ENCODE measurements around the gene MXD4. TPM values are rescaled to one million over a fixed set of nuclear protein-coding genes. Genes with fewer than 3 reads are reported as not detected.

Gene MXD4
- total and polyA plus RNA-seq, 2 donors (not counting 1 experiment from before 2014, with no cell fraction given), result 67.3 to 75.3 TPM

GRCh38 chr4:2241410-2242353, 20.2 kb downstream of the MXD4 start, which contains the start of the genes HAUS3 and POLN:
HAUS3 (minus strand) TSS chr4:2242121; CDS start chr4:2240946, 1,175 bp downstream.
POLN (minus strand) TSS chr4:2242121; CDS start chr4:2229231, 12,890 bp downstream.
- Histone ChIP-seq H2AFZ (ENCODE audit: insufficient read depth, low read depth, low read length, poor library complexity, severe bottlenecking) (peak within 1 kb of the TSS; percentile 84), H3K9me3 (ENCODE audit: control extremely low read depth in 1 of 3, control insufficient read depth in 2 of 3, insufficient read depth in 1 of 3, low read length in 2 of 3) (no peaks in the 10 kb centered on the region), H3K9ac (ENCODE audit: low read length) (peak within 1 kb of the TSS; percentile 86), H3K4me2 (replicated peaks; ENCODE audit: low read depth, low read length, poor library complexity, severe bottlenecking) (peak within 1 kb of the TSS; percentile 83), H3K79me2 (ENCODE audit: control insufficient read depth, insufficient read depth, low read length) (peaks cover 42% of the 10 kb centered on the region), H3K27me3 (replicated peaks in 1 of 4; ENCODE audit: control extremely low read depth in 1 of 4, control insufficient read depth in 3 of 4, insufficient read depth in 4 of 4, low read length in 3 of 4) (no peaks in the 10 kb centered on the region), H3K4me1 (ENCODE audit: control insufficient read depth in 2 of 2, insufficient read depth in 2 of 2, low read length in 2 of 2) (peaks cover 34 to 45% of the 10 kb centered on the region in 2 donors), H3K4me3 (ENCODE audit: control extremely low read depth in 1 of 5, extremely low read depth in 1 of 5, insufficient read depth in 1 of 5, low read depth in 2 of 5, low read length in 4 of 5) (peak within 1 kb of the TSS; percentile 66 to 88 (median 76)), H4K20me1 (ENCODE audit: control insufficient read depth, insufficient read depth, low read length, poor library complexity, severe bottlenecking) (peaks cover 23% of the 10 kb centered on the region), H3K27ac (ENCODE audit: low read length in 2 of 2) (peak within 1 kb of the TSS; percentile 53 to 89), H3K36me3 (replicated peaks in 1 of 2; ENCODE audit: control extremely low read depth in 1 of 2, control insufficient read depth in 1 of 2, extremely low read depth in 1 of 2, insufficient read depth in 2 of 2, low read length in 1 of 2) (peaks cover 4 to 10% of the 10 kb centered on the region in 2 experiments)
- Mint-ChIP-seq H3K27ac (peak within 1 kb of the TSS; percentile 95), H3K4me1 (peaks cover 59% of the 10 kb centered on the region), H3K27me3 (no peaks in the 10 kb centered on the region), H3K9me3 (ENCODE audit: insufficient read depth) (no peaks in the 10 kb centered on the region), H3K4me3 (peak within 1 kb of the TSS; percentile 95)
- ATAC-seq (ENCODE audit: low read depth) (peak; percentile 97), DNase-seq (peak; percentile 100)
- intact Hi-C loops (cut with micrococcal nuclease), result loop anchor here (1.0 to 10.0 kb wide), 9 partner anchors 21 to 721 kb away; partner anchors contain the start of genes CFAP99, GRK4, MXD4 and NELFA
- WGBS (ENCODE audit: insufficient coverage), result under 1% methylated on average over 87 of the region's 88 CpGs
- ChIA-PET CTCF (interaction anchor here (0.8 to 6.4 kb wide), 6 partner anchors 13 to 223 kb away, joined by 3 to 51 read pairs (median 4); partner anchors contain the start of genes CFAP99 and ZFYVE28), POLR2A (interaction anchor here (0.7 to 2.6 kb wide), 10 partner anchors 8 to 721 kb away, joined by 3 to 20 read pairs (median 4); partner anchors contain the start of genes CFAP99, MXD4 and ZFYVE28)
- TF ChIP-seq EZH2 (IDR thresholded peaks at IDR 0.05; ENCODE audit: borderline replicate concordance, insufficient read depth, low read depth, low read length, poor library complexity, severe bottlenecking) (no peak), CTCF (IDR thresholded peaks at IDR 0.05) (peak; percentile 23)

Data from B cell (primary cell).